H54 (cell line): ENCODE data around the gene SHC1.
"Not testable (repeated sequence)": the region's sequence is repeated elsewhere in the genome, so short reads cannot be mapped to it uniquely, and the experiment has no call there.

Experiments used
- DNase-seq: peaks from one replicate; pipeline ENCODE4 v3.0.0; 2011; ENCODE audit warnings: low spot score, mixed read lengths; ENCODE audit not compliant: insufficient read length
- FAIRE-seq: peaks from 3 replicates; lab custom pipeline; 2011; peaks lifted over from hg19 to GRCh38; lab: Jason Lieb, UNC
- POLR2A ChIP-seq: IDR thresholded peaks from 2 replicates; pipeline ENCODE4 v1.6.1; 2011; ENCODE audit warnings: low read depth, mild to moderate bottlenecking, low read length

The SHC1 gene

GRCh38 chr1:154978360-154978759 is 7.8 kb upstream of the SHC1 start:
- no peak for FAIRE-seq
- no peak for DNase-seq
- no peak for TF ChIP-seq POLR2A

- DNase-seq, FAIRE-seq: not testable (repeated sequence)
These were observed 7.2 kb upstream of the SHC1 start for GRCh38 chr1:154977762-154978161.

GRCh38 chr1:154975409-154976059 is 5.0 kb upstream of the SHC1 start:
- DNase-seq (no peak), FAIRE-seq (no peak)
- peak; percentile 37; the same call in 1 of the 2 replicates for TF ChIP-seq POLR2A

- TF ChIP-seq POLR2A = peak; percentile 65; the same call in 1 of the 2 replicates
- no peak for FAIRE-seq
- peak; percentile 77 for DNase-seq
These were observed 4.4 kb upstream of the SHC1 start for GRCh38 chr1:154974808-154975408.

GRCh38 chr1:154974102-154974807 is 3.7 kb upstream of the SHC1 start, which contains the start of gene CKS1B:
CKS1B (plus strand) TSS chr1:154974681; CDS start chr1:154974746, 65 bp downstream.
- FAIRE-seq (peak; percentile 52), DNase-seq (peak; percentile 86)
- TF ChIP-seq POLR2A = no peak; the same call in 1 of the 2 replicates

GRCh38 chr1:154973344-154974101 is 3.0 kb upstream of the SHC1 start:
- TF ChIP-seq POLR2A = peak; percentile 53; the same call in 1 of the 2 replicates

GRCh38 chr1:154972517-154973343 is 2.2 kb upstream of the SHC1 start:
- FAIRE-seq = no peak
- peak; percentile 38; the same call in 1 of the 2 replicates for TF ChIP-seq POLR2A

More at GRCh38 chr1:154973344-154974101, 3.0 kb upstream of the SHC1 start:
- DNase-seq = peak; percentile 58
- FAIRE-seq = peak; percentile 33

GRCh38 chr1:154972213-154972516 is 1.6 kb upstream of the SHC1 start:
- FAIRE-seq = no peak
- no peak for TF ChIP-seq POLR2A
- no peak for DNase-seq

More at GRCh38 chr1:154972517-154973343, 2.2 kb upstream of the SHC1 start:
- DNase-seq = peak; percentile 71

GRCh38 chr1:154971341-154971998 is 923 bp upstream of the SHC1 start:
- no peak for FAIRE-seq
- no peak for DNase-seq
- TF ChIP-seq POLR2A = no peak

GRCh38 chr1:154969860-154970452 is 591 bp downstream of the SHC1 start:
- no peak for DNase-seq
- no peak for FAIRE-seq
- no peak; the same call in 1 of the 2 replicates for TF ChIP-seq POLR2A

GRCh38 chr1:154969246-154969645 is 1.3 kb downstream of the SHC1 start:
- no peak for FAIRE-seq
- 0 out of 2 replicates have a peak, but pooled peaks have one; percentile 6 for TF ChIP-seq POLR2A
- no peak for DNase-seq

GRCh38 chr1:154968731-154969130 is 1.8 kb downstream of the SHC1 start:
- no peak for DNase-seq
- FAIRE-seq = no peak
- TF ChIP-seq POLR2A = no peak
